ENCODE results near the gene SAMD14.
A peak's percentile ranks its signal among the peaks of the same experiment; 100 is the strongest.

DNA sequence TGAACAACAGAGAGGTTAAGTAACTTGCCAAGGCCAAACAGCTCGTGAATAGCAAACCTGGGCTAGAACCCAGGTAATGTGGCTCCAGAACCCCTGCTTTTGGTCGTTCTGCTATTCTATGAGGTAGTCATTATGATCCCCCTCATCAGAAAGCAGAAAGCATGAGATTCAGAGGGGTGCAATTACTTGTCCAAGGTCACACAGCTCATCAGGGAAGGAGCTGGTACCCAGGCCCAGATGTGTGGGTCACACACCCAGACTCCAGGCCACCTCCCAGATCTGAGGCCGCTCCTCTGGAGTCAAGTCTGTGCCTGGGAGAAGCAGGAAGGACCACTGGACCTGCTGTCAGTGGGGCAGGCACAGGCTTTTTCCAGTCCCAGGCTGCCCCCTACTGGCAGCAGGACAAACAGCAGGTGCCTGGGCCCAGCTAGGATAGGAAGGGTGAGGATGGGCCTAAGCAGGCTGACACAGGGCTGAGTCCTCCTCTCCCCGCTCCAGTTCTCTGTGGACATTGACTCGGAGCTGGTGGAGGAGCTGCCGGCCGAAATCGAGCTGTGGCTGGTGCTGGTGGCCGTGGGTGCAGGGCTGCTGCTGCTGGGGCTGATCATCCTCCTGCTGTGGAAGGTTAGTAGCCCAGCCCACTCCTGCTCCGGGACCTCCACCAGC lies 42.6 kb downstream of the SAMD14 start:
- TF ChIP-seq, protein P1, sequence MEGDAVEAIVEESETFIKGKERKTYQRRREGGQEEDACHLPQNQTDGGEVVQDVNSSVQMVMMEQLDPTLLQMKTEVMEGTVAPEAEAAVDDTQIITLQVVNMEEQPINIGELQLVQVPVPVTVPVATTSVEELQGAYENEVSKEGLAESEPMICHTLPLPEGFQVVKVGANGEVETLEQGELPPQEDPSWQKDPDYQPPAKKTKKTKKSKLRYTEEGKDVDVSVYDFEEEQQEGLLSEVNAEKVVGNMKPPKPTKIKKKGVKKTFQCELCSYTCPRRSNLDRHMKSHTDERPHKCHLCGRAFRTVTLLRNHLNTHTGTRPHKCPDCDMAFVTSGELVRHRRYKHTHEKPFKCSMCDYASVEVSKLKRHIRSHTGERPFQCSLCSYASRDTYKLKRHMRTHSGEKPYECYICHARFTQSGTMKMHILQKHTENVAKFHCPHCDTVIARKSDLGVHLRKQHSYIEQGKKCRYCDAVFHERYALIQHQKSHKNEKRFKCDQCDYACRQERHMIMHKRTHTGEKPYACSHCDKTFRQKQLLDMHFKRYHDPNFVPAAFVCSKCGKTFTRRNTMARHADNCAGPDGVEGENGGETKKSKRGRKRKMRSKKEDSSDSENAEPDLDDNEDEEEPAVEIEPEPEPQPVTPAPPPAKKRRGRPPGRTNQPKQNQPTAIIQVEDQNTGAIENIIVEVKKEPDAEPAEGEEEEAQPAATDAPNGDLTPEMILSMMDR (IDR thresholded peaks at IDR 0.05), result peak; percentile 92
- no peak for TF ChIP-seq ZFX (IDR thresholded peaks at IDR 0.05; ENCODE audit: borderline replicate concordance)

Data from 22Rv1 (cell line).